ENCODE results near the gene GDAP1L1.

DNA sequence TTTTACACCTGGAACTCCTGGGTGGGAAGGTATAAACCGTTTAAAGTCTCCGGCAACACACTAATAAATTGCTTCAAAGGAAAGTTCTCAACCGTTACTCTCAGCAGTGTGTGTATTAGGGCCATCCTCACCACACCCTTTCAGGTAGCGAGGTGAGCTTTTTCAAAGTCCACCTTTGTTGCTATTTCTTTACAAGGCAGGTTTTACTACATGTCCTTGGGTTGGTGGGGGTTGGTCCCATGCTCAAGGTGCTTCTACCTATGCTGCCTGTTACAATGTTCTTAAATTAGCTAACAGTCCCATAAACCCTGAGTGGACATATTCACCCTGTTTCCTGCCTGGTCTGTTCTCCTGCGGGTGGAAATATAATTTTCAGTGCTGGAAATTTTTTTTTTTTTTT, 23.4 kb upstream of the GDAP1L1 start:
- TF ChIP-seq, protein P1, sequence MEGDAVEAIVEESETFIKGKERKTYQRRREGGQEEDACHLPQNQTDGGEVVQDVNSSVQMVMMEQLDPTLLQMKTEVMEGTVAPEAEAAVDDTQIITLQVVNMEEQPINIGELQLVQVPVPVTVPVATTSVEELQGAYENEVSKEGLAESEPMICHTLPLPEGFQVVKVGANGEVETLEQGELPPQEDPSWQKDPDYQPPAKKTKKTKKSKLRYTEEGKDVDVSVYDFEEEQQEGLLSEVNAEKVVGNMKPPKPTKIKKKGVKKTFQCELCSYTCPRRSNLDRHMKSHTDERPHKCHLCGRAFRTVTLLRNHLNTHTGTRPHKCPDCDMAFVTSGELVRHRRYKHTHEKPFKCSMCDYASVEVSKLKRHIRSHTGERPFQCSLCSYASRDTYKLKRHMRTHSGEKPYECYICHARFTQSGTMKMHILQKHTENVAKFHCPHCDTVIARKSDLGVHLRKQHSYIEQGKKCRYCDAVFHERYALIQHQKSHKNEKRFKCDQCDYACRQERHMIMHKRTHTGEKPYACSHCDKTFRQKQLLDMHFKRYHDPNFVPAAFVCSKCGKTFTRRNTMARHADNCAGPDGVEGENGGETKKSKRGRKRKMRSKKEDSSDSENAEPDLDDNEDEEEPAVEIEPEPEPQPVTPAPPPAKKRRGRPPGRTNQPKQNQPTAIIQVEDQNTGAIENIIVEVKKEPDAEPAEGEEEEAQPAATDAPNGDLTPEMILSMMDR (IDR thresholded peaks at IDR 0.05): no peak
- TF ChIP-seq POLR2A (IDR thresholded peaks at IDR 0.05): no peak

All from uterus (tissue), 2 donors.